HEK293 (cell line): ENCODE results near the gene PEF1.

Source experiments
- BCL11A ChIP-seq: fragments of 450-650 bp; formaldehyde crosslinking; IDR thresholded peaks from 2 replicates; pipeline ENCODE4 v1.5.1; 2016; ENCODE audit warnings: low read depth, missing biosample characterization, missing genetic modification characterization
- BCL11B ChIP-seq: fragments of 450-650 bp; formaldehyde crosslinking; IDR thresholded peaks from 2 replicates; pipeline ENCODE4 v1.5.1; 2016; ENCODE audit warnings: low read depth, missing biosample characterization, missing genetic modification characterization
- ELK4 ChIP-seq: IDR thresholded peaks from 2 replicates; pipeline ENCODE4 v1.6.1; 2011; ENCODE audit warnings: mild to moderate bottlenecking, low read depth, low read length, borderline replicate concordance
- GLI4 ChIP-seq: fragments of 450-650 bp; formaldehyde crosslinking; IDR thresholded peaks from 2 replicates; pipeline ENCODE4 v1.5.1; 2016; ENCODE audit warnings: missing biosample characterization, missing genetic modification characterization
- GLIS1 ChIP-seq: fragments of 450-650 bp; formaldehyde crosslinking; IDR thresholded peaks from 2 replicates; pipeline ENCODE4 v1.5.1; 2016; ENCODE audit warnings: missing biosample characterization, missing genetic modification characterization
- KLF10 ChIP-seq: fragments of 450-650 bp; IDR thresholded peaks from 2 replicates; pipeline ENCODE4 v1.5.1; 2018; ENCODE audit warnings: missing biosample characterization, mild to moderate bottlenecking, missing genetic modification characterization
- MEIS1 ChIP-seq: sonication (generic); formaldehyde crosslinking; IDR thresholded peaks from 2 replicates; pipeline ENCODE4 v1.8.1; 2022; ENCODE audit warnings: missing genetic modification reagents, mild to moderate bottlenecking, borderline replicate concordance
- PRDM1 ChIP-seq: fragments of 450-650 bp; formaldehyde crosslinking; IDR thresholded peaks from 2 replicates; pipeline ENCODE4; 2016; ENCODE audit warnings: missing biosample characterization, missing genetic modification characterization
- RBAK ChIP-seq: fragments of 450-650 bp; formaldehyde crosslinking; IDR thresholded peaks from 2 replicates; pipeline ENCODE4 v1.5.1; 2016; ENCODE audit warnings: missing biosample characterization, missing genetic modification characterization
- REST ChIP-seq: fragments of 450-650 bp; formaldehyde crosslinking; IDR thresholded peaks from 2 replicates; pipeline ENCODE4 v1.5.1; 2016; ENCODE audit warnings: missing biosample characterization, missing genetic modification characterization
- SETDB1 ChIP-seq: IDR thresholded peaks from one replicate; pipeline ENCODE4 v1.6.1; 2017; ENCODE audit warnings: mild to moderate bottlenecking, low read length, moderate library complexity, mixed read lengths; ENCODE audit not compliant: insufficient read length
- ZBTB44 ChIP-seq: fragments of 450-650 bp; IDR thresholded peaks from 2 replicates; pipeline ENCODE4 v1.5.1; 2018; ENCODE audit warnings: missing biosample characterization, mild to moderate bottlenecking, missing genetic modification characterization
- ZBTB8A ChIP-seq: fragments of 450-650 bp; formaldehyde crosslinking; IDR thresholded peaks from 2 replicates; pipeline ENCODE4 v1.5.1; 2016; ENCODE audit warnings: missing biosample characterization, missing genetic modification characterization
- ZFP37 ChIP-seq: fragments of 450-650 bp; formaldehyde crosslinking; IDR thresholded peaks from 2 replicates; pipeline ENCODE4 v1.5.1; 2016; ENCODE audit warnings: missing biosample characterization, missing genetic modification characterization
- ZNF18 ChIP-seq: fragments of 450-650 bp; formaldehyde crosslinking; IDR thresholded peaks from 2 replicates; pipeline ENCODE4 v1.5.1; 2016; ENCODE audit warnings: missing biosample characterization, missing genetic modification characterization
- ZNF239 ChIP-seq: fragments of 450-650 bp; formaldehyde crosslinking; IDR thresholded peaks from 2 replicates; pipeline ENCODE4 v1.5.1; 2016; ENCODE audit warnings: missing biosample characterization, missing genetic modification characterization
- ZNF324 ChIP-seq: fragments of 450-650 bp; formaldehyde crosslinking; IDR thresholded peaks from 2 replicates; pipeline ENCODE4 v1.5.1; 2016; ENCODE audit warnings: missing biosample characterization, missing genetic modification characterization
- ZNF555 ChIP-seq: fragments of 450-650 bp; formaldehyde crosslinking; conservative IDR thresholded peaks from 2 replicates; pipeline ENCODE4 v1.5.1; 2017; ENCODE audit warnings: missing biosample characterization, mild to moderate bottlenecking, missing genetic modification characterization, inconsistent platforms
- ZNF660 ChIP-seq: fragments of 450-650 bp; IDR thresholded peaks from 2 replicates; pipeline ENCODE4 v1.5.1; 2018; ENCODE audit warnings: missing biosample characterization, mild to moderate bottlenecking, missing genetic modification characterization
- ZNF747 ChIP-seq: fragments of 450-650 bp; formaldehyde crosslinking; IDR thresholded peaks from 2 replicates; pipeline ENCODE4 v1.5.1; 2016; ENCODE audit warnings: missing biosample characterization, missing genetic modification characterization
- ZNF768 ChIP-seq: fragments of 450-650 bp; formaldehyde crosslinking; IDR thresholded peaks from 2 replicates; pipeline ENCODE4 v1.5.1; 2018; ENCODE audit warnings: missing biosample characterization, mild to moderate bottlenecking, missing genetic modification characterization
- ZNF792 ChIP-seq: fragments of 450-650 bp; formaldehyde crosslinking; IDR thresholded peaks from 2 replicates; pipeline ENCODE4 v1.5.1; 2016; ENCODE audit warnings: missing biosample characterization, missing genetic modification characterization
- ZNF830 ChIP-seq: fragments of 450-650 bp; IDR thresholded peaks from 2 replicates; pipeline ENCODE4 v1.5.0; 2018; ENCODE audit warnings: missing biosample characterization, missing genetic modification characterization, low read depth, mild to moderate bottlenecking, moderate library complexity
- ZSCAN18 ChIP-seq: fragments of 450-650 bp; formaldehyde crosslinking; IDR thresholded peaks from 2 replicates; pipeline ENCODE4 v1.5.1; 2016; ENCODE audit warnings: missing biosample characterization, missing genetic modification characterization
- ZSCAN30 ChIP-seq: fragments of 450-650 bp; IDR thresholded peaks from 2 replicates; pipeline ENCODE4 v1.5.1; 2018; ENCODE audit warnings: missing biosample characterization, mild to moderate bottlenecking, missing genetic modification characterization, moderate library complexity

PEF1 gene

GRCh38 chr1:31644560-31645273 lies at the start of gene PEF1 (continued):
- no peak for TF ChIP-seq REST (tag by site-specific recombination)
- TF ChIP-seq MEIS1, result no peak
- TF ChIP-seq ZBTB8A (tag by site-specific recombination), result peak; percentile 71
- TF ChIP-seq ZNF555 (tag by site-specific recombination), result no peak
- no peak for TF ChIP-seq ZNF747 (tag by site-specific recombination)
- no peak for TF ChIP-seq ZBTB44
- TF ChIP-seq RBAK (tag by site-specific recombination), result no peak
- TF ChIP-seq KLF10, result peak; percentile 67
- TF ChIP-seq SETDB1, result no peak
- TF ChIP-seq GLI4, result no peak
- TF ChIP-seq ELK4, result no peak; the same call in 1 of the 2 replicates
- no peak for TF ChIP-seq ZNF830 (tag by site-specific recombination)
- no peak; the same call in 1 of the 2 replicates for TF ChIP-seq ZSCAN18 (tag by site-specific recombination)
- peak; percentile 24; the same call in 1 of the 2 replicates for TF ChIP-seq GLIS1 (tag by site-specific recombination)
- TF ChIP-seq ZNF792 (tag by site-specific recombination), result no peak
- TF ChIP-seq ZNF324, result peak; percentile 60; the same call in 1 of the 2 replicates
- TF ChIP-seq BCL11A (tag by site-specific recombination), result no peak
- no peak for TF ChIP-seq ZNF18 (tag by site-specific recombination)
- TF ChIP-seq ZNF239 (tag by site-specific recombination), result no peak
- no peak for TF ChIP-seq ZNF768 (tag by site-specific recombination)
- no peak; the same call in 1 of the 2 replicates for TF ChIP-seq ZNF660
- no peak for TF ChIP-seq BCL11B (tag by site-specific recombination)
- TF ChIP-seq PRDM1, result no peak
- 0 out of 2 replicates have a peak, but pooled peaks have one; percentile 23 for TF ChIP-seq ZFP37
- 0 out of 2 replicates have a peak, but pooled peaks have one; percentile 55 for TF ChIP-seq ZSCAN30 (tag by site-specific recombination)
